K562 (cell line): ENCODE data around the gene MAST4. TPM values are rescaled to one million over a fixed set of nuclear protein-coding genes. Genes with fewer than 3 reads are reported as not detected.

Experiments
- ATAC-seq: fragments of 200-7000 bp; cut with Tn5 transposase; 3 replicates; pipeline ENCODE4 v1.9.1; 2020; ENCODE audit warnings: moderate library complexity
- BruUV-seq: library from RNA; stranded (reverse); fragments of 400-500 nt; replicated peaks from 2 replicates; lab custom pipeline; 2021; lab: Mats Ljungman, UMichigan
- CTCF ChIA-PET: fragments of 300-600 bp; formaldehyde crosslinking; extraction: SDS; loops from one replicate; lab custom pipeline; 2021; ENCODE audit warnings: low intra/inter-chr PET ratio; lab: Yijun Ruan, JAX
- POLR2A ChIA-PET: fragments of 300-600, 350-650 bp; sonication (Branson Sonifier 250); formaldehyde crosslinking; extraction: SDS; loops from one replicate; lab custom pipeline; 2021; ENCODE audit warnings: antibody characterized with exemption, inconsistent platforms; lab: Yijun Ruan, JAX
- DNase-seq, 4 experiments: peaks; one replicate each; pipeline versions ENCODE4 v3.0.0 to v3.0.0-alpha.2; 2011 to 2018; ENCODE audit warnings: low spot score in 3 of 4, mixed read lengths in 3 of 4; ENCODE audit errors: extremely low read depth in 1 of 4
- FAIRE-seq: peaks from 2 replicates; lab custom pipeline; 2011; peaks lifted over from hg19 to GRCh38; lab: Jason Lieb, UNC
- H2AFZ ChIP-seq: 2 replicates; pipeline ENCODE4 v1.6.0; 2011; ENCODE audit warnings: low read depth, low read length, control low read depth, inconsistent platforms
- H3K27ac ChIP-seq: fragments of 200-600 bp; 3 replicates; pipeline ENCODE4 v1.8.0; 2011; ENCODE audit warnings: low read depth, mild to moderate bottlenecking, control low read depth, inconsistent platforms, low read length, moderate library complexity, mixed read lengths; ENCODE audit errors: extremely low read depth
- H3K27me3 ChIP-seq, 2 experiments: fragments of 300-600 bp in 1 of 2; 2 replicates in 1 of 2; 3 replicates in 1 of 2; pipeline versions ENCODE4 v1.6.0 to v1.8.0; 2011; ENCODE audit warnings: inconsistent platforms in 2 of 2, low read length in 2 of 2, mild to moderate bottlenecking in 1 of 2, mixed read lengths in 1 of 2, moderate library complexity in 1 of 2; ENCODE audit not compliant: control insufficient read depth in 2 of 2, insufficient read depth in 2 of 2
- H3K36me3 ChIP-seq: fragments of 300-600 bp; 3 replicates; pipeline ENCODE4 v1.8.0; 2011; ENCODE audit warnings: mild to moderate bottlenecking, low read length, inconsistent platforms; ENCODE audit not compliant: control insufficient read depth, insufficient read depth
- H3K4me1 ChIP-seq, 2 experiments: fragments of 200-600 bp in 1 of 2; replicated peaks in 1 of 2; 2 replicates in 1 of 2; 3 replicates in 1 of 2; pipeline versions ENCODE4 v1.5.1 to v1.8.0; 2011; ENCODE audit warnings: inconsistent platforms in 2 of 2, low read length in 2 of 2, mild to moderate bottlenecking in 1 of 2, mixed read lengths in 1 of 2, moderate library complexity in 1 of 2; ENCODE audit not compliant: control insufficient read depth in 2 of 2, insufficient read depth in 2 of 2
- H3K4me2 ChIP-seq: 2 replicates; pipeline ENCODE4 v1.6.1; 2011; ENCODE audit warnings: low read length, control low read depth, inconsistent platforms, mixed read lengths; ENCODE audit not compliant: insufficient read depth
- H3K4me3 ChIP-seq: fragments of 200-600 bp; sonication (generic), shearing (Covaris generic); 2 replicates; pipeline ENCODE4 v1.5.1; 2016; ENCODE audit warnings: control low read depth, inconsistent platforms
- H3K79me2 ChIP-seq: fragments of 200-600 bp; 3 replicates; pipeline ENCODE4 v1.8.0; 2011; ENCODE audit warnings: low read length, inconsistent platforms; ENCODE audit not compliant: control insufficient read depth, insufficient read depth
- H3K9ac ChIP-seq, 2 experiments: 2 replicates each; pipeline versions ENCODE4 v1.6.0 to v1.6.1; 2011; ENCODE audit warnings: low read depth in 2 of 2, low read length in 2 of 2, control low read depth in 1 of 2, inconsistent platforms in 1 of 2, mild to moderate bottlenecking in 1 of 2, mixed read lengths in 1 of 2; ENCODE audit not compliant: insufficient read depth in 1 of 2
- H3K9me1 ChIP-seq: one replicate; pipeline ENCODE4 v1.6.0; 2011; ENCODE audit warnings: inconsistent platforms, mild to moderate bottlenecking, low read length, moderate library complexity; ENCODE audit not compliant: control insufficient read depth, insufficient read depth
- H3K9me3 ChIP-seq: replicated peaks from 2 replicates; pipeline ENCODE4 v1.5.1; 2011; ENCODE audit warnings: low read depth, low read length, inconsistent platforms; ENCODE audit not compliant: control insufficient read depth, insufficient read depth
- H4K20me1 ChIP-seq: replicated peaks from 2 replicates; pipeline ENCODE4 v1.6.1; 2011; ENCODE audit warnings: low read length, inconsistent platforms, mixed read lengths; ENCODE audit not compliant: control insufficient read depth, insufficient read depth
- NFRKB ChIP-seq: fragments of 450-650 bp; IDR thresholded peaks from 2 replicates; pipeline ENCODE4 v1.6.1; 2016; ENCODE audit warnings: low read depth
- TCF7L2 ChIP-seq: fragments of 150-350 bp; IDR thresholded peaks from 2 replicates; pipeline ENCODE4 v1.6.1; 2016; ENCODE audit warnings: low read depth, mild to moderate bottlenecking, low read length, moderate library complexity
- ZNF280B ChIP-seq: fragments of 250-450 bp; sonication (Bioruptor Pico); IDR thresholded peaks from 2 replicates; pipeline ENCODE4 v1.5.1; 2021; ENCODE audit warnings: mild to moderate bottlenecking
- ZNF668 ChIP-seq: fragments of 250-450 bp; sonication (Bioruptor Pico); IDR thresholded peaks from 2 replicates; pipeline ENCODE4 v1.8.0; 2022; ENCODE audit warnings: mild to moderate bottlenecking, inconsistent platforms
- WGBS: fragments of 100-300 bp; shearing (Covaris generic); methylation state at CpG from one replicate; pipeline ENCODE4 v1.1.6; 2016; ENCODE audit warnings: low coverage, mixed read lengths; ENCODE audit not compliant: insufficient coverage; ENCODE audit errors: missing lambda C conversion rate; 5-methylcytosine and 5-hydroxymethylcytosine counted together
- in situ Hi-C: fragments of 300-500 bp; cut with MboI; formaldehyde crosslinking; loops from 4 replicates; pipeline ENCODE4 v1.15.0; 2018; ENCODE audit warnings: inconsistent platforms, mixed read lengths
- intact Hi-C: fragments of 100-400 bp; cut with micrococcal nuclease; formaldehyde crosslinking; loops from 2 replicates; pipeline ENCODE4 v1.14.2; 2022
- polyA plus RNA-seq, 8 experiments: library from polyadenylated mRNA; depleted of rRNA in 4 of 8; stranded (reverse) in 5 of 8; unstranded in 3 of 8; fragments of >200 nt; fragmentation: Nextera tagmentation in 2 of 8; fragmentation: Illumina TruSeq in 1 of 8; extraction: Ambion mirVana in 2 of 8; extraction: Trizol in 1 of 8; gene quantifications; 2 replicates each; pipeline versions ENCODE4 v1.2.1 to v1.2.3, GENCODE V29; 2011 to 2014; ENCODE audit warnings: inconsistent platforms in 1 of 8, missing spikeins in 1 of 8
- total RNA-seq, 7 experiments: library from RNA; depleted of rRNA in 6 of 7; stranded (reverse); fragments of >200 nt in 6 of 7; fragmentation: Illumina TruSeq in 2 of 7; extraction: Trizol in 2 of 7; gene quantifications; 2 replicates each; pipeline versions ENCODE4 v1.2.1 to v1.2.3, GENCODE V29; 2011 to 2021; ENCODE audit warnings: low replicate concordance in 1 of 7

Gene MAST4
- total and polyA plus RNA-seq, 9 of the 15 experiments (the other 6 are each of a cell fraction or from before 2014, with no cell fraction given), result 0.88 to 10.1 (median 5.2) TPM

- POLR2A ChIA-PET, result no interaction called here
- CTCF ChIA-PET, result no interaction called here
- H3K4me1 ChIP-seq, result no peaks in the 10 kb centered on the region
Observed at GRCh38 chr5:66728049-66728448, 131.9 kb downstream of the MAST4 start.

GRCh38 chr5:66737096-66737495 is 140.9 kb downstream of the MAST4 start:
- Histone ChIP-seq H3K9me1 (no peaks in the 10 kb centered on the region), H3K36me3 (no peaks in the 10 kb centered on the region), H3K9ac (no peak overlapping the region), H3K4me3 (no peak overlapping the region), H3K79me2 (no peaks in the 10 kb centered on the region), H3K9me3 (no peaks in the 10 kb centered on the region), H3K27ac (no peak overlapping the region), H4K20me1 (no peaks in the 10 kb centered on the region), H3K27me3 (no peaks in the 10 kb centered on the region; a peak in 2 of 5 replicates), H3K4me2 (no peak overlapping the region), H3K4me1 (no peaks in the 10 kb centered on the region), H2AFZ (no peak overlapping the region)
- BruUV-seq, result no TSS peak
- intact Hi-C loops, result no loop called here
- ATAC-seq (no peak), FAIRE-seq (no peak), DNase-seq (no peak)
- TF ChIP-seq ZNF280B (CRISPR knock-in tag), result no peak
- ChIA-PET CTCF (no interaction called here), POLR2A (no interaction called here)
- in situ Hi-C loops, result no loop called here

More at GRCh38 chr5:66728049-66728448, 131.9 kb downstream of the MAST4 start:
- Histone ChIP-seq H4K20me1 (no peaks in the 10 kb centered on the region), H3K9me3 (no peaks in the 10 kb centered on the region), H3K27me3 (no peaks in the 10 kb centered on the region; a peak in 1 of 5 replicates), H3K9ac (no peak overlapping the region), H3K36me3 (no peaks in the 10 kb centered on the region; the same call in 2 of the 3 replicates), H3K79me2 (no peaks in the 10 kb centered on the region), H2AFZ (no peak overlapping the region), H3K9me1 (no peaks in the 10 kb centered on the region), H3K4me3 (no peak overlapping the region), H3K27ac (no peak overlapping the region), H3K4me2 (no peak overlapping the region)
- in situ Hi-C loops (no loop called here), intact Hi-C loops (no loop called here)
- TF ChIP-seq NFRKB (no peak), TCF7L2 (no peak), ZNF668 (CRISPR knock-in tag) (no peak)
- no TSS peak for BruUV-seq
- DNase-seq (no peak), FAIRE-seq (no peak), ATAC-seq (no peak)
- WGBS, result 0% methylated on average over 1 of the region's 1 CpG
